GM21619 (cell line): ENCODE measurements around the gene STK38.
"Not testable (repeated sequence)": the region's sequence is repeated elsewhere in the genome, so short reads cannot be mapped to it uniquely, and the experiment has no call there.

ENCODE experiments used
- ATAC-seq: cut with Tn5 transposase; IDR thresholded peaks from one replicate; pipeline ENCODE4 v1.9.1; 2021; ENCODE audit not compliant: unreplicated experiment

The STK38 gene

GRCh38 chr6:36546920-36547645, at the start of gene STK38:
STK38 (minus strand) TSS chr6:36547479; CDS start chr6:36540202, 7,277 bp downstream.
- peak; percentile 62 for ATAC-seq

GRCh38 chr6:36596356-36596755, 49.1 kb upstream of the STK38 start:
- ATAC-seq, result no peak

- no peak for ATAC-seq
These were observed 47.8 kb upstream of the STK38 start for GRCh38 chr6:36594816-36595643.

GRCh38 chr6:36594029-36594815, 46.9 kb upstream of the STK38 start, which contains the start of gene SRSF3:
SRSF3 (plus strand) TSS chr6:36594362; CDS start chr6:36596763, 2,401 bp downstream.
- peak; percentile 77 for ATAC-seq

GRCh38 chr6:36593569-36594028, 46.3 kb upstream of the STK38 start:
- ATAC-seq, result peak; percentile 15

GRCh38 chr6:36592221-36592655, 45.0 kb upstream of the STK38 start:
- ATAC-seq, result peak; percentile 42

GRCh38 chr6:36590237-36590636, 43.0 kb upstream of the STK38 start:
- no peak for ATAC-seq

GRCh38 chr6:36589025-36589400, 41.7 kb upstream of the STK38 start:
- not testable (repeated sequence) for ATAC-seq

- no peak for ATAC-seq
These were observed 39.3 kb upstream of the STK38 start for GRCh38 chr6:36586606-36587005.

GRCh38 chr6:36581716-36582115, 34.4 kb upstream of the STK38 start:
- no peak for ATAC-seq

GRCh38 chr6:36580184-36580526, 32.9 kb upstream of the STK38 start:
- ATAC-seq, result no peak

- no peak for ATAC-seq
These were observed 31.2 kb upstream of the STK38 start for GRCh38 chr6:36578431-36578830.

- ATAC-seq, result no peak
These were observed 30.8 kb upstream of the STK38 start for GRCh38 chr6:36578030-36578429.

- ATAC-seq, result no peak
These were observed 30.0 kb upstream of the STK38 start for GRCh38 chr6:36577301-36577700.

- no peak for ATAC-seq
These were observed 29.3 kb upstream of the STK38 start for GRCh38 chr6:36576578-36576977.

- no peak for ATAC-seq
These were observed 27.4 kb upstream of the STK38 start for GRCh38 chr6:36574679-36575078.

- ATAC-seq, result not testable (repeated sequence)
These were observed 25.4 kb upstream of the STK38 start for GRCh38 chr6:36572353-36573311.

GRCh38 chr6:36571122-36572043, 24.1 kb upstream of the STK38 start:
- no peak for ATAC-seq

- ATAC-seq, result no peak
These were observed 23.0 kb upstream of the STK38 start for GRCh38 chr6:36570264-36570663.
